GM08714 (cell line): Measurements from ENCODE around the gene ALK.

Source experiments
- H3K4me3 ChIP-seq: fragments of 200-500 bp; sonication (Bioruptor generic); 2 replicates; pipeline ENCODE4 v1.5.1; 2014; ENCODE audit warnings: mild to moderate bottlenecking, low read length, inconsistent platforms
- ZNF274 ChIP-seq: IDR thresholded peaks from 2 replicates; pipeline ENCODE4 v1.6.1; 2012; ENCODE audit warnings: mild to moderate bottlenecking, low read depth, low read length

Gene ALK

GRCh38 chr2:29804671-29805070 lies 116.7 kb downstream of the ALK start:
- TF ChIP-seq ZNF274: no peak
- H3K4me3 ChIP-seq: no peak overlapping the region

- no peak overlapping the region for H3K4me3 ChIP-seq
- TF ChIP-seq ZNF274: no peak
Observed at GRCh38 chr2:29803537-29803936, 117.8 kb downstream of the ALK start.

GRCh38 chr2:29802986-29803385 lies 118.4 kb downstream of the ALK start:
- no peak overlapping the region for H3K4me3 ChIP-seq
- no peak for TF ChIP-seq ZNF274

GRCh38 chr2:29799628-29800027 lies 121.8 kb downstream of the ALK start:
- TF ChIP-seq ZNF274: no peak
- H3K4me3 ChIP-seq: no peak overlapping the region

- H3K4me3 ChIP-seq: no peak overlapping the region
- no peak for TF ChIP-seq ZNF274
Observed at GRCh38 chr2:29797916-29798315, 123.5 kb downstream of the ALK start.

GRCh38 chr2:29796446-29796845 lies 124.9 kb downstream of the ALK start:
- no peak for TF ChIP-seq ZNF274
- no peak overlapping the region for H3K4me3 ChIP-seq

GRCh38 chr2:29789911-29790485 lies 131.4 kb downstream of the ALK start:
- no peak for TF ChIP-seq ZNF274

GRCh38 chr2:29787473-29788465 lies 133.6 kb downstream of the ALK start:
- no peak for TF ChIP-seq ZNF274
- no peak overlapping the region for H3K4me3 ChIP-seq

More at GRCh38 chr2:29789911-29790485, 131.4 kb downstream of the ALK start:
- H3K4me3 ChIP-seq: no peak overlapping the region

- no peak for TF ChIP-seq ZNF274
- no peak overlapping the region for H3K4me3 ChIP-seq
Observed at GRCh38 chr2:29786361-29786760, 135.0 kb downstream of the ALK start.

- H3K4me3 ChIP-seq: no peak overlapping the region
- no peak for TF ChIP-seq ZNF274
Observed at GRCh38 chr2:29783666-29784065, 137.7 kb downstream of the ALK start.

- TF ChIP-seq ZNF274: no peak
- no peak overlapping the region for H3K4me3 ChIP-seq
Observed at GRCh38 chr2:29782549-29783458, 138.6 kb downstream of the ALK start.

- no peak for TF ChIP-seq ZNF274
- H3K4me3 ChIP-seq: no peak overlapping the region
Observed at GRCh38 chr2:29782087-29782486, 139.3 kb downstream of the ALK start.

GRCh38 chr2:29780906-29781305 lies 140.5 kb downstream of the ALK start:
- TF ChIP-seq ZNF274: no peak
- no peak overlapping the region for H3K4me3 ChIP-seq

GRCh38 chr2:29777161-29777560 lies 144.2 kb downstream of the ALK start:
- H3K4me3 ChIP-seq: no peak overlapping the region
- no peak for TF ChIP-seq ZNF274
